ENCODE results near the gene SYAP1.

DNA sequence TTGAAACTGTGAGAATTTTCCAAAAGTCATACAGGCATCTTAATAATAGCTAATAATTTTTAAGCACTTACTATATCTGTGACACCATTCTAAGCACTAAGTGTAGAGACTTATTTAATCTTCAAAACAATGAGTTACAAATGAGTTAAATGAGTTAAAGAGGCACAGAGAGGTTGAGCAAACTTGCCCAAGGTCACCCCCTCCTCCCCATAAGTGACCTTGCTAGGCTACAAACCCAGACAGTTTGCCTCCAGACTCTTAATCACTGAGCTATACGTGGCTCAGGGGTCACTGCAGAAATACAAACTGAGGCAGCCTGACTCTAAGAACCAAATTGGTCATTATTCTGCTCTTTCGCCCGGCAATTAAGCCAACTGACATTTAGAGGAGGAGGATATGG is 22.5 kb upstream of the SYAP1 start:
- TF ChIP-seq POLR2A (IDR thresholded peaks at IDR 0.05) = no peak
- TF ChIP-seq, protein P1, sequence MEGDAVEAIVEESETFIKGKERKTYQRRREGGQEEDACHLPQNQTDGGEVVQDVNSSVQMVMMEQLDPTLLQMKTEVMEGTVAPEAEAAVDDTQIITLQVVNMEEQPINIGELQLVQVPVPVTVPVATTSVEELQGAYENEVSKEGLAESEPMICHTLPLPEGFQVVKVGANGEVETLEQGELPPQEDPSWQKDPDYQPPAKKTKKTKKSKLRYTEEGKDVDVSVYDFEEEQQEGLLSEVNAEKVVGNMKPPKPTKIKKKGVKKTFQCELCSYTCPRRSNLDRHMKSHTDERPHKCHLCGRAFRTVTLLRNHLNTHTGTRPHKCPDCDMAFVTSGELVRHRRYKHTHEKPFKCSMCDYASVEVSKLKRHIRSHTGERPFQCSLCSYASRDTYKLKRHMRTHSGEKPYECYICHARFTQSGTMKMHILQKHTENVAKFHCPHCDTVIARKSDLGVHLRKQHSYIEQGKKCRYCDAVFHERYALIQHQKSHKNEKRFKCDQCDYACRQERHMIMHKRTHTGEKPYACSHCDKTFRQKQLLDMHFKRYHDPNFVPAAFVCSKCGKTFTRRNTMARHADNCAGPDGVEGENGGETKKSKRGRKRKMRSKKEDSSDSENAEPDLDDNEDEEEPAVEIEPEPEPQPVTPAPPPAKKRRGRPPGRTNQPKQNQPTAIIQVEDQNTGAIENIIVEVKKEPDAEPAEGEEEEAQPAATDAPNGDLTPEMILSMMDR (IDR thresholded peaks at IDR 0.05) = no peak

Data from Peyer's patch (tissue), 4 donors.